Left ventricle myocardium inferior (tissue), 1 donor: ENCODE data around the gene SEC14L1. TPM values are rescaled to one million over a fixed set of nuclear protein-coding genes. Genes with fewer than 3 reads are reported as not detected.
"Not testable (repeated sequence)": the region's sequence is repeated elsewhere in the genome, so short reads cannot be mapped to it uniquely, and the experiment has no call there.

ENCODE experiments used
- DNase-seq: peaks from one replicate; pipeline ENCODE4 v3.0.0-alpha.2; 2020
- H3K27ac ChIP-seq: fragments of 200-600 bp; replicated peaks from 2 replicates; pipeline ENCODE4 v1.8.0; 2021
- H3K27me3 ChIP-seq: fragments of 200-600 bp; 2 replicates; pipeline ENCODE4 v1.8.0; 2021; ENCODE audit warnings: low read depth
- H3K36me3 ChIP-seq: fragments of 200-600 bp; 2 replicates; pipeline ENCODE4 v1.8.0; 2021
- H3K4me1 ChIP-seq: fragments of 200-600 bp; 2 replicates; pipeline ENCODE4 v1.8.0; 2021
- H3K4me3 ChIP-seq: fragments of 200-600 bp; 2 replicates; pipeline ENCODE4 v1.8.0; 2021; ENCODE audit warnings: mild to moderate bottlenecking, moderate library complexity
- H3K9me3 ChIP-seq: fragments of 200-600 bp; replicated peaks from 2 replicates; pipeline ENCODE4 v1.8.0; 2021
- CTCF ChIP-seq: fragments of 200-600 bp; IDR thresholded peaks from 2 replicates; pipeline ENCODE4 v1.8.0; 2021; ENCODE audit warnings: antibody characterized with exemption, mild to moderate bottlenecking, borderline replicate concordance
- intact Hi-C: fragments of 100-400 bp; cut with micrococcal nuclease; formaldehyde crosslinking; loops from one replicate; pipeline ENCODE4 v1.11.0; 2022
- total RNA-seq: library from RNA; stranded (reverse); fragmentation: NEBNext Ultra II Directional; extraction: Animal tissue kit (Norgen Biotek cat#: 25700); gene quantifications from one replicate; pipeline ENCODE4 v1.2.1, GENCODE V29; 2021
- donor health status: DM: no; HTN: yes; CAD: no; lungs with severe emphysema.

SEC14L1 gene
- total RNA-seq, 1 donor from 2014 or later: 55.5 TPM

DNA sequence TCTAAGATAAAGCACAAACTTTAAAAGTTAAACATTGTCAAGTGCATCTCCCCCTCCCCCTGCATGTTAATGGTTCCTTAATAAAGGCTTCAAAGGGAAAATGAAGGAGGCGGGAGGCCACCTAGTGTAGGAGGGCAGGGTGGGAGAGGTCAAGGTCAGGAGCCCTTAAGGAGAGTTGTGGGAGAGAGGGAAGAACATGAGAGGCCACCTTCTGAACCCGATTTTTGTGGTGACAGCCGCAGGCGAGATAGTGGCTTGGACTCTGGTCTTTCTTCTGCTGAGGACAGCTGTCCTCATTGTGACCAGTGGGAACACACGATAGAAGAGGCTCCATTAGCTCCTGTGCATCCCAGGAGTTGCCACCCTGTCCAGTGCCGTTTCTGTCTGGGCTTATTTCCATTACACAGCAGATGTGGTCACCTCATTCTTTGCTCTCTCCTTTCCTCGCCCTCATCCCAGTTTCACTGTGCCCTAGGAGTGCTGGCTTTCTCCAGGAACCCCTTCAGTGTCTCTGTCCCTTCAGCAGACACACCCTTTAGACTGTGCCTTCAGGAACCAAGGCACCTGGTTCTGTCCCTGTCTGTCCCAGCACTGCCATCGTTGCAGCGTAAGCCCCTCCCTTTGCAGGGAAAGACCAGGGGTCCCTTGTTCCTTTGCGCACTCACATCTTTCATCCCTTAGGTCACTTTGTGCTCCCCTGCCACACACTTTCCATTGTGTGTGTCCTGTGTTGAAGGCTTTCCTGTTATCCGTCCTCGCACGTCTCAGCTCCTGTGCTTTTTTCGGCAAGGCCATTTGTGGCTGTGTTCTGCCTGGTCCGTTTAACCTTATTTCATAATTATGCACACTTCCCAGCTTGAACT lies 7.5 kb downstream of the SEC14L1 start:
- H3K27me3 ChIP-seq: no peaks in the 10 kb centered on the region
- no peaks in the 10 kb centered on the region for H3K9me3 ChIP-seq
- peaks cover 95% of the 10 kb centered on the region for H3K4me1 ChIP-seq
- intact Hi-C loops: no loop called here
- peaks cover 45% of the 10 kb centered on the region for H3K36me3 ChIP-seq
- H3K27ac ChIP-seq: peak overlapping the region; percentile 92
- no peak for TF ChIP-seq CTCF
- peak overlapping the region; percentile 84 for H3K4me3 ChIP-seq
- no peak for DNase-seq

DNA sequence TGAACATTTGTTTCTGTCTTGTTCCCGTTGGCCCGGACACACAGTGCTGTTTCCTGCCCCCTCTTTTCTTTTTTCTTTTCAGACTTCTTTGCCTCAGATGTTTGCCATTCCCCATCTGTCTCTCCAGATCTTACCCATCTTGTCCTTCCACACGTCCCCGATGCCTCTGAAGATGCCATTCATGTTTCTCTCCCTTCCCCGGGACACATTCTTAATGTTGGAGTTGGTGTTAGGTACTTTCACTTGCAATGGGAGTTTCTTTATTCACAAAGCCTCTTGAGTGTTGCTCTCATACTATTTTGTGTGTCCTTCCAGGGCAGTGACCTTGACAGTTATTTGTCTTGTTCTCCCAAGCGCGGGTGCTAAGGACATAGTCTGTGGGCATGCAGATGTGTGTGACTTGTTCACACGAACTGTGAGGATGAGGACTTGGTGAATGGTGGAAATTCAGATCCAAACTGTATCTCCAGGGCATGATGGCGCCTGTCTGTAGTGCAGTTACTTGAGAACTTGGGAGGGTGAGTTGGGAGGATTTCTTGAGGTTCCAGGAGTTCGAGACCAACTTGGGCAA lies 8.3 kb downstream of the SEC14L1 start:
- Histone ChIP-seq H3K27me3 (no peaks in the 10 kb centered on the region), H3K9me3 (no peaks in the 10 kb centered on the region), H3K27ac (peak overlapping the region; percentile 92), H3K4me3 (peak overlapping the region; percentile 84), H3K36me3 (peaks cover 38% of the 10 kb centered on the region), H3K4me1 (peaks cover 96% of the 10 kb centered on the region)
- intact Hi-C loops: no loop called here
- TF ChIP-seq CTCF: no peak
- DNase-seq: no peak

- no peak for TF ChIP-seq CTCF
- intact Hi-C loops: no loop called here
- H3K4me1 ChIP-seq: peaks cover 98% of the 10 kb centered on the region
Measured at GRCh38 chr17:77150196-77150595, 9.4 kb downstream of the SEC14L1 start.

GRCh38 chr17:77151186-77151585 lies 10.4 kb downstream of the SEC14L1 start:
- no peak for DNase-seq
- intact Hi-C loops: no loop called here
- H3K4me1 ChIP-seq: peaks cover 98% of the 10 kb centered on the region
- peak overlapping the region; percentile 92 for H3K27ac ChIP-seq
- H3K36me3 ChIP-seq: peaks cover 30% of the 10 kb centered on the region
- peak overlapping the region; percentile 84 for H3K4me3 ChIP-seq
- no peaks in the 10 kb centered on the region for H3K27me3 ChIP-seq
- TF ChIP-seq CTCF: no peak
- no peaks in the 10 kb centered on the region for H3K9me3 ChIP-seq

More at GRCh38 chr17:77150196-77150595, 9.4 kb downstream of the SEC14L1 start:
- H3K9me3 ChIP-seq: no peaks in the 10 kb centered on the region
- peak overlapping the region; percentile 92 for H3K27ac ChIP-seq
- peak overlapping the region; percentile 84 for H3K4me3 ChIP-seq
- peaks cover 30% of the 10 kb centered on the region for H3K36me3 ChIP-seq
- H3K27me3 ChIP-seq: no peaks in the 10 kb centered on the region
- DNase-seq: no peak

GRCh38 chr17:77152056-77152455 lies 11.3 kb downstream of the SEC14L1 start:
- Histone ChIP-seq H3K4me1 (peaks cover 95% of the 10 kb centered on the region), H3K4me3 (peak overlapping the region; percentile 84), H3K27ac (peak overlapping the region; percentile 92), H3K36me3 (peaks cover 25% of the 10 kb centered on the region)
- DNase-seq, intact Hi-C loops, H3K9me3 ChIP-seq, H3K27me3 ChIP-seq: not testable (repeated sequence)

DNA sequence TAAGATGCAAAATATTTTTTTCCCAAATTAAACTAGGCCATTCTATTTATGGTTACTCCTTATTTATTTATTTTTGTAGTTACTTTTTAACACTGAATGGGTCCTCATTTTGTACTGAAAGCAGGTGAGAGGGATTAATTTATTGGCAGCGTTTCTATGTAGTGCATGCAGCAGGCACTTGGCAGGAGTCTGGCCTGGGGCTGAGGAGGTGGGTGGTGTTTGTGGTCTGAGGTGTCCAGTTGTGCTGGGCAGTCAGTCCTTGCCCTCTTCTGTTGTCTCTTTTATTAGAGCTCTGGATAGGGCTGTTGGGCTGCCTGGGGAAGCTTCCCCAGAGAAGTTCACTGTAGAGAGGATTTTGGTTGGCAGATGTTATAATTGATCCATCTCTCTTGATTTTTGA lies 12.7 kb downstream of the SEC14L1 start:
- intact Hi-C loops: no loop called here
- no peak for TF ChIP-seq CTCF
- no peaks in the 10 kb centered on the region for H3K9me3 ChIP-seq
- no peaks in the 10 kb centered on the region for H3K27me3 ChIP-seq
- H3K27ac ChIP-seq: peak overlapping the region; percentile 92
- H3K4me1 ChIP-seq: peaks cover 94% of the 10 kb centered on the region
- H3K36me3 ChIP-seq: peaks cover 11% of the 10 kb centered on the region
- H3K4me3 ChIP-seq: peak overlapping the region; percentile 84
- no peak for DNase-seq
